ENCODE data around the gene TRIM62.

DNA sequence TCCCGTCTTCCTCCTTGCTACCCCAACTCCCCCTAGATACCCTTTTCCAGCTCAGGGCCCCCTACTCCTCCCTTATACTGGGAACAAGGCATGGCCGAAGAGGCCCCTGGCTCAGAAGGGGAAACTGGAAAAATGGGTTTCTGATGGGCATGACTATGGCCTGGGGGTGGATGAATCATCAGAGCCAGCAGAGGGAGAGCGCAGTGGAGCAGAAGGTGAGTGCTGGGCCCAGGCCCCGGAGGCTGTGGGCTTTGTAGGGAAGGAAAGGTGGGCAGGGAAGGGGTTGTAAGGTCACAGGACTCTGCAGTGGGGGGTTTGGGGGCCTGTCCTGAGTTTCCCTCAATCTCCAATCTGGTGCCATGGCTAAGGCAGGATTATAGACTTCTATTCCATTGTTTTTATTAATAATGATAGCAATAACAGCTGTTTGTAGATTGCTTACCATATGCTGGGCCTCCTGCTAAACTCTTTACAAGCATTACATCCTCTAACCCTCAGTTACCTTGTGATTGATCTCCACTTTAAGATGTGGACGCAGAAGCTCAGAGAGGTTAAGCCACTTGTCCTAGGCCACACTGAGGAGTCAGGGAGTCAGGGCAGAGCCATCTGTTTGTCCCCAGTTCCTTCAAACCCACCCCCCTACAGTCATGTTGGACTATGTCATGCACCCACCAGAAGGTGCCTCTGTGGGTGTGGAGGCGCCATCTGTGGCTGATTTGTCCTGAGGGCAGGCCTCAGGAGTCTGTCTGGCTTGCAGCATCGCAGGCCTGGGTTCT, 38.2 kb upstream of the TRIM62 start:
- TF ChIP-seq, protein P1, sequence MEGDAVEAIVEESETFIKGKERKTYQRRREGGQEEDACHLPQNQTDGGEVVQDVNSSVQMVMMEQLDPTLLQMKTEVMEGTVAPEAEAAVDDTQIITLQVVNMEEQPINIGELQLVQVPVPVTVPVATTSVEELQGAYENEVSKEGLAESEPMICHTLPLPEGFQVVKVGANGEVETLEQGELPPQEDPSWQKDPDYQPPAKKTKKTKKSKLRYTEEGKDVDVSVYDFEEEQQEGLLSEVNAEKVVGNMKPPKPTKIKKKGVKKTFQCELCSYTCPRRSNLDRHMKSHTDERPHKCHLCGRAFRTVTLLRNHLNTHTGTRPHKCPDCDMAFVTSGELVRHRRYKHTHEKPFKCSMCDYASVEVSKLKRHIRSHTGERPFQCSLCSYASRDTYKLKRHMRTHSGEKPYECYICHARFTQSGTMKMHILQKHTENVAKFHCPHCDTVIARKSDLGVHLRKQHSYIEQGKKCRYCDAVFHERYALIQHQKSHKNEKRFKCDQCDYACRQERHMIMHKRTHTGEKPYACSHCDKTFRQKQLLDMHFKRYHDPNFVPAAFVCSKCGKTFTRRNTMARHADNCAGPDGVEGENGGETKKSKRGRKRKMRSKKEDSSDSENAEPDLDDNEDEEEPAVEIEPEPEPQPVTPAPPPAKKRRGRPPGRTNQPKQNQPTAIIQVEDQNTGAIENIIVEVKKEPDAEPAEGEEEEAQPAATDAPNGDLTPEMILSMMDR (conservative IDR thresholded peaks at IDR 0.05 in 1 of 2, IDR thresholded peaks at IDR 0.05 in 1 of 2; ENCODE audit: extremely low read depth in 1 of 2, insufficient read depth in 1 of 2, low read depth in 1 of 2, low read length in 2 of 2), result no peak
- TF ChIP-seq EZH2 (IDR thresholded peaks at IDR 0.05; ENCODE audit: borderline replicate concordance, low read length), result no peak
